Transverse colon (tissue), 4 donors: Measurements from ENCODE around the gene ZFAND3. TPM values are rescaled to one million over a fixed set of nuclear protein-coding genes. Genes with fewer than 3 reads are reported as not detected.

Experiments
- DNase-seq: peaks from one replicate; pipeline ENCODE4 v3.0.0-alpha.2; 2019
- H3K27ac ChIP-seq, 4 donors: fragments of 200-600 bp; sonication (generic); 2 replicates each; pipeline ENCODE4 v1.5.1; 2016 to 2018; ENCODE audit warnings: inconsistent platforms in 4 of 4
- H3K27me3 ChIP-seq: fragments of 200-600 bp; sonication (generic); 2 replicates; pipeline ENCODE4 v1.5.1; 2017; ENCODE audit warnings: inconsistent platforms
- H3K36me3 ChIP-seq, 4 donors: fragments of 200-600 bp; sonication (generic); 2 replicates each; pipeline ENCODE4 v1.5.1; 2017 to 2019; ENCODE audit warnings: inconsistent platforms in 4 of 4
- H3K4me1 ChIP-seq, 4 donors: fragments of 200-600 bp; sonication (generic); 2 replicates each; pipeline ENCODE4 v1.5.1; 2017 to 2020; ENCODE audit warnings: inconsistent platforms in 4 of 4
- H3K4me3 ChIP-seq, 4 donors: fragments of 200-600 bp; sonication (generic); 1 replicate in 1 of 4; 2 replicates in 3 of 4; pipeline versions ENCODE4 v1.5.1 to v1.6.1; 2017 to 2019; ENCODE audit warnings: inconsistent platforms in 4 of 4
- H3K9me3 ChIP-seq, 2 donors: fragments of 200-600 bp; sonication (generic); 2 replicates each; pipeline ENCODE4 v1.5.1; 2017 to 2019; ENCODE audit warnings: inconsistent platforms in 2 of 2
- CTCF ChIP-seq, 5 experiments: fragments of 200-600 bp in 3 of 5; fragments of 450-650 bp in 2 of 5; sonication (generic) in 3 of 5; IDR thresholded peaks; 1 replicate in 2 of 5; 2 replicates in 3 of 5; pipeline ENCODE4 v1.5.1; 2016 to 2017; ENCODE audit warnings: antibody characterized with exemption in 5 of 5, inconsistent platforms in 3 of 5, mild to moderate bottlenecking in 2 of 5, moderate library complexity in 1 of 5
- EP300 ChIP-seq: sonication (generic); formaldehyde crosslinking; IDR thresholded peaks from one replicate; pipeline ENCODE4 v1.6.1; 2017; ENCODE audit warnings: antibody characterized with exemption, low read depth
- POLR2A ChIP-seq: fragments of 450-650 bp; IDR thresholded peaks from one replicate; pipeline ENCODE4 v1.6.1; 2016; ENCODE audit warnings: antibody characterized with exemption, mild to moderate bottlenecking, moderate library complexity
- POLR2AphosphoS5 ChIP-seq, 3 donors: sonication (generic); formaldehyde crosslinking; IDR thresholded peaks; one replicate each; pipeline ENCODE4 v1.6.1; 2016; ENCODE audit warnings: antibody characterized with exemption in 3 of 3
- WGBS, 2 donors: methylation state at CpG; one replicate each; pipeline ENCODE4 v1.1.5; 2018; ENCODE audit warnings: low coverage in 1 of 2; 5-methylcytosine and 5-hydroxymethylcytosine counted together
- in situ Hi-C, 4 donors: fragments of 200-750 bp; cut with MboI; loops; one replicate each; pipeline versions ENCODE4 v1.15.0 to v1.15.1; 2017; ENCODE audit warnings: low sequenced_read_pairs in 3 of 4, low pct_ligation_motif_present in 1 of 4, low pct_unique_long_range_greater_than_20kb in 1 of 4
- intact Hi-C: fragments of 100-400 bp; cut with DNase I; formaldehyde crosslinking; loops from one replicate; pipeline ENCODE4 v1.15.1; 2023; ENCODE audit warnings: low total_unique reads
- total RNA-seq, 4 donors: library from RNA; depleted of rRNA; stranded (reverse); fragments of >200 nt; gene quantifications; one replicate each; pipeline ENCODE4 v1.1.0, GENCODE V29; 2016

The ZFAND3 gene
- total RNA-seq, 4 donors from 2014 or later = 20.5 to 83.4 (median 36.5) TPM

GRCh38 chr6:37800703-37801604 lies 18.6 kb upstream of the ZFAND3 start:
- H3K4me3 ChIP-seq = no peak overlapping the region
- TF ChIP-seq CTCF (IDR thresholded peaks at IDR 0.05) (no peak), POLR2AphosphoS5 (IDR thresholded peaks at IDR 0.05) (no peak), POLR2A (no peak), EP300 (no peak)
- no peaks in the 10 kb centered on the region for H3K27me3 ChIP-seq
- no peaks in the 10 kb centered on the region for H3K36me3 ChIP-seq
- in situ Hi-C loops = no loop called here
- H3K9me3 ChIP-seq = no peaks in the 10 kb centered on the region
- intact Hi-C loops = no loop called here
- no peak overlapping the region for H3K27ac ChIP-seq
- peaks cover 0 to 7% (median 2%) of the 10 kb centered on the region in 4 donors for H3K4me1 ChIP-seq
- no peak for DNase-seq
- WGBS, 2 donors = 87 to 92% methylated on average over 4 to 10 of the region's 10 CpGs

DNA sequence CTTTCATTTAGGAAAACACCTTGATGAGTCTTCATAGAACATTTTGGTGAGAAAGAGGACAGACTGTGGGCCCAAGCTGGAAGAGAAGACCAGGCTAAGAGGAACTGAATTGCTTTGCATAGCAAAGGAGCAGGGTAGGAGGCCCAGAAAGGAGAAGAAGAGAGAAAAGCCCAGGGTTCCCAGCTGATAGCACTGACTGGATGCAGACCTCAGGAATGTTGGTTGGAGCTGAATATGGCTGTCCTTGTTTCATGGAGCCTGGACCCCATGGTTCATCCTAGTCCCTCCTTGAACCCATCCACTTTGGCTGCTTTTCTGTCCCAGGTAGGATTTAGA lies 18.0 kb upstream of the ZFAND3 start:
- H3K27me3 ChIP-seq = no peaks in the 10 kb centered on the region
- intact Hi-C loops (no loop called here), in situ Hi-C loops (no loop called here)
- no peak overlapping the region for H3K4me3 ChIP-seq
- no peak overlapping the region for H3K27ac ChIP-seq
- H3K9me3 ChIP-seq = no peaks in the 10 kb centered on the region
- no peaks in the 10 kb centered on the region for H3K36me3 ChIP-seq
- H3K4me1 ChIP-seq = peaks cover 0 to 7% (median 2%) of the 10 kb centered on the region in 4 donors
- DNase-seq = no peak
- TF ChIP-seq EP300 (no peak), CTCF (IDR thresholded peaks at IDR 0.05) (no peak), POLR2AphosphoS5 (IDR thresholded peaks at IDR 0.05) (no peak), POLR2A (no peak)

- Histone ChIP-seq H3K4me3 (no peak overlapping the region), H3K4me1 (peaks cover 0 to 7% (median 2%) of the 10 kb centered on the region in 4 donors), H3K36me3 (no peaks in the 10 kb centered on the region), H3K27me3 (no peaks in the 10 kb centered on the region), H3K27ac (no peak overlapping the region), H3K9me3 (no peaks in the 10 kb centered on the region)
- intact Hi-C loops = no loop called here
- WGBS, 2 donors = 62 to 90% methylated on average over 2 of the region's 2 CpGs
- TF ChIP-seq EP300 (no peak), POLR2AphosphoS5 (IDR thresholded peaks at IDR 0.05) (no peak), CTCF (IDR thresholded peaks at IDR 0.05) (no peak), POLR2A (no peak)
- in situ Hi-C loops = no loop called here
- no peak for DNase-seq
Observed at GRCh38 chr6:37802810-37803209, 16.7 kb upstream of the ZFAND3 start.

DNA sequence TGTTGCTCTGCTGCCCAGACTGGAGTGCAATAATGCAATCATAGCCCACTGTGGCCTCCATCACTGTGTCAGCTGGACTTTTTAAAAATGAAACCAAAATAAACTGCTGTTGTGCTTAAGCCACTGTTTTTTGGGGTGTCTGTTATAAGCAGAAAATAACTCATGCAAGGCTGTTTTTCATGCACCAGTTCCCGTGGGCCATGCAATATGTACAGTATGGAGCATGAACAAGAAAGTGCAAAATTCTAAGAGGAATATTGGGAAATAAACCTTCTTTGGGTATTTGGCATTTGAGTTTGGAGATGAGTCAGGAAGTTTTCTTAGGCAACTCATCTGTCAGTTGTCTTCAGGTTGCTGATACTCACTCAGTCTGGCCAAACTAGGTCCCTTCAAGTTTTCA lies 14.9 kb upstream of the ZFAND3 start:
- WGBS, 2 donors = 68 to 80% methylated on average over 1 of the region's 1 CpG
- no peaks in the 10 kb centered on the region for H3K27me3 ChIP-seq
- peaks cover 0 to 4% (median 0%) of the 10 kb centered on the region in 4 donors for H3K4me1 ChIP-seq
- H3K36me3 ChIP-seq = no peaks in the 10 kb centered on the region
- H3K27ac ChIP-seq = no peak overlapping the region
- no peaks in the 10 kb centered on the region for H3K9me3 ChIP-seq
- H3K4me3 ChIP-seq = no peak overlapping the region
- no peak for TF ChIP-seq POLR2AphosphoS5 (IDR thresholded peaks at IDR 0.05)
- TF ChIP-seq POLR2A = no peak
- TF ChIP-seq CTCF (IDR thresholded peaks at IDR 0.05) = no peak
- TF ChIP-seq EP300 = no peak
- DNase-seq = no peak
- in situ Hi-C loops (no loop called here), intact Hi-C loops (no loop called here)
